ENCODE measurements around the gene TPCN2.

Gene TPCN2

DNA sequence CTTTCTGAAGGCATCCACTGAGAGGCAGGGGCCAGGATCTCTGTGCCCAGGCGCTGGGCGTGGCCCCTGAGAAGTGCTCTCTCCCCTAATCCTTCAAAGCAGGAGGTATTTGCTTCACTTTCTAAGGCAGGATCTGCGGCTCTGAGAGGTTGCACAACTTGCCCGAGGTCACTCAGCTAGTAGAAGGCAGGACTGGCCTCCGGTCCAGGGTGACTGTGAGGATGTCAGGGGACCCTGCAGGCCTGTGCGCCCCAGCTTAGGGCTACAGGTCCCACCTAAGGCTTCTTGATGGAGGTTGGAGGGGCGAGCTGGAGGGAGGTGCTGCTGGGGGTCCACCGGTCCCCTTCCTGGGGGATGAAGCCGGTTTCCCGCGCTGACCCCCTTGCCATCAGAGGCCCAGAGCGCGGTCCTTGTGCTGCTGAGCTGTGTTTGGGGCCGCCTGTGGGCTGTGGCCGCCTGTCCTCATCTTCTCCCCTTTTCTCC, 108.0 kb downstream of the TPCN2 start:
- no peaks in the 10 kb centered on the region for H3K9me3 Mint-ChIP-seq
- H3K27ac Mint-ChIP-seq = no peak overlapping the region
- H3K4me3 Mint-ChIP-seq = no peak overlapping the region
- peaks cover 10% of the 10 kb centered on the region for H3K4me1 Mint-ChIP-seq (ENCODE audit: low read depth)
- peaks cover 23% of the 10 kb centered on the region for H3K27me3 Mint-ChIP-seq
- no peak for DNase-seq
- H3K36me3 Mint-ChIP-seq (ENCODE audit: low read depth) = no peaks in the 10 kb centered on the region

DNA sequence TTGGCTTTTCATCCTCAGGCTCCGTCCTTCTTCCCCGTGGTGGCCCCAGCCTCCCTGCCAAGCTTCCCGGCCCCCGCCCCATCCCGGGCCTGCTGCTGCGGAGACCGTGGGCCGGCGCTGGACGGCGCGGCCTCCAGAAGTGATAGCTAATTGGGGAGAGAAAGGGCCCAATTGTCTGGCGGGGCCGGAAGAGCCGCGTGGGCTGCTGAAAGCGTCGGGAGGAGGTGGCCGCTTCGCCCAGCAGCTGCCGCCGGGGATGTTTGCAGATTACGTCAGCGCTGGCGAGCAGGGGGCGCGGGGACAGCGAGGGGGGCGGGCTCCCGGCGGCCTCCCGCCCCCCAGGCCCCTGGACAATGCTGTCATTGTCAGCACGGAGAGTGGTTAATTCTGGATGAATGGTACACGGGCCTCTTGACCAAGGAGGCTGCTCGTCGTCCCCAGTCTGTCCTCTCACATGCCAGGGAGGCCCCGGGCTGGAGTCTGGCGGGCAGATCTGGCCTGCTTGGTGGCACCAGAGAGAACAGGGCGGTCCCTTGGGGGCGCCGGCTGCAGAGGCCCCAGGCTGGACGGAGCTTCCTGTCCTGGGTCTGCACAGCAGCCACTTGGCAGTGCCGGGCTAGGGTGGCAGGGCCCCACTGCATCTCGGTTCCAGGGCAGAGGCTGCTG, 108.6 kb downstream of the TPCN2 start:
- Mint-ChIP-seq H3K4me3 (no peak overlapping the region), H3K36me3 (ENCODE audit: low read depth) (no peaks in the 10 kb centered on the region), H3K4me1 (ENCODE audit: low read depth) (peaks cover 10% of the 10 kb centered on the region), H3K9me3 (no peaks in the 10 kb centered on the region), H3K27me3 (peaks cover 23% of the 10 kb centered on the region), H3K27ac (no peak overlapping the region)
- DNase-seq = no peak

DNA sequence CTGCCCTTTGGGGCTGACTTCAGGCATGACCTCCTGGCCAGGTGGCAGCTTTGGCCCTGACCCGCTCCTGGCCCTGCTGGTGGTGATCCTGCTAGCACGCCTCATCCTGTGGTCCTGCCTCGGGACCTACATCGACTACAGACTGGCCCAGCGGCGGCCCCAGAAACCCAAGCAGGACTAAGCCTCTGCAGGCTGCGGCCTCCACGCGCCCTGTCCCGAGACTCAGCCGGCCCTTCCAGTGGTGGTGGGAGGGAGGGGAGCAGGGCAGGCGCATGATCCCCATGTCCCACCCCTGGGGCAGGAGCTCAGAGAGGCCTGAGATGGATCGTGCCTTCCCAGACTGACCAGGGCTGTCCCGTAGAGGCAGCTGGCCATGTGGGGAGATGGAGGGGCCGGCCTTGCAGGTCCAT, 109.1 kb downstream of the TPCN2 start:
- Mint-ChIP-seq H3K27ac (no peak overlapping the region), H3K27me3 (peaks cover 26% of the 10 kb centered on the region), H3K9me3 (peaks cover 5% of the 10 kb centered on the region), H3K4me3 (no peak overlapping the region), H3K4me1 (ENCODE audit: low read depth) (peaks cover 10% of the 10 kb centered on the region), H3K36me3 (ENCODE audit: low read depth) (no peaks in the 10 kb centered on the region)
- no peak for DNase-seq

DNA sequence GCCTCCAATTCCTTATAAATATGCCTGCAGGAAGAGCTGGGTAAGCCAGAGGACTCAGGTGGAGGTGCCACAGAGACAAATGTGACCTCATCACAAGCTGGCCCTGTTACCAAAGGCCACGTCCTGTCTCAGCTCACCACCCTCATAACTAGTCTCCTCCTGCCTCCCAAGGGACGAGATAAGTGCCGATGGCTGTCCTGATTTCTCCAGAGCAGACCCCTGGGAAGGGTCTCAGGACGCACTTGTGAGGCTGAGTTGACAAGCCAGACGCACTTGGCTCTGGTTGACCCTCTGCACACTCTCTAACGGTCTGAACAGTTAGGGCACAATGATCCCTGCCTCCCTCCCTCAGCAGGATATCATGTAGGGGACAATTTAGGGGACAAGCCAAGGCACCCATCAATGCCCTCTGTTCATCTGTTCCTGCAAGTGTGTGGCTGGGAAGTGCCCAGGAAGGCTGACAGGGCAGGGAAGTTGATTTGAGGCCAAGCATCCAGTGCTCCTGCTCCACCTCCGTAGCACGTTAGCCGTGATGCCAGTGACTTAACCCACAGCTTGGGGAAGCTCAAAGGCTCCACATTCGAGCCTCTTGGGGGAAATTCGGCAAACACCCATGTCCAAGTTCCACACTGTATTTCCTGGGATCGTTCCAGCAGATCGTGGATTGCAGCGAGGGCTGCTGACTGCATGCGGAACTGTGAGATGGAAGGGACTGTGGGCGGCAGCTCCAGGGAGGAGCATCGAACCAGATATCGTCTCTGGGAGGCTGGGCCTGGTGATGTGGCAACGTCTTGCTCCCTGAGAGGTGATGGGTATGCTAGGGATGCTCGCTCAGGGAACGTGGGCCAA, 109.8 kb downstream of the TPCN2 start:
- Mint-ChIP-seq H3K9me3 (peaks cover 10% of the 10 kb centered on the region), H3K27me3 (peaks cover 27% of the 10 kb centered on the region), H3K36me3 (ENCODE audit: low read depth) (no peaks in the 10 kb centered on the region), H3K27ac (no peak overlapping the region), H3K4me3 (no peak overlapping the region), H3K4me1 (ENCODE audit: low read depth) (peaks cover 10% of the 10 kb centered on the region)
- peak; percentile 22 for DNase-seq

DNA sequence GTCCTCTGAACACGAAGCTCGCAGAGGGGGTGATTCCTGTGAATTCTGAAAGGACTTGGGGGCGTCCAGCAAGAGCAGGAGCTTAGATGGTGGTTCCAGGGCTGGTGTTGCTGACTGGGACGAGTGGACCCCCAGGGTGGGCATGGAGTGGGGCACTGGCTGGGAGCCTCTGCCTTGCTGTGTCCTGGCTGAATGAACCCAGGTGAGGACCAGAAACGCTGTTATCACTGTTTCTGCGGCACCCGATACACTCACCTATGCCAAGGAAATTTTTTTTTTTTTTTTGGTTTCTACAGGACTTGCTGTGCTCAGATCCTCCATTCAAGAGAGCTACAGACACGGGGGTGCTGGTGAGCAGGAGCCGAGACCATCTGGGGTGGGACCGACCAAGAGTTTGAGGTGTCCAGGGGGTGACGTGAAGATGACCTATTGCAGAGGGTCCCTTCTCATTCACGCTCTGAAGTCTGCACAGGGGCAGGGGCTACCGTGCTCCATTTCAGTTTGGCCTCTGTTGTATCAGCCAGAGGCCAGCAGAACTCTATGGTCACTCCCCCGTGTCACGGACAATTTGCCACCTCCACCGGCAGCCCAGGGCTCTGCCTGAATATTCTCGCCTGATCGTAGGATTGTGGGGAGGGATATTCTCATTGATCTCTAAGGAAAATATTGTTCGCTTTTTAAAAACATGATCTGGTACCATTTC, 110.6 kb downstream of the TPCN2 start:
- Mint-ChIP-seq H3K36me3 (ENCODE audit: low read depth) (no peaks in the 10 kb centered on the region), H3K27ac (no peak overlapping the region), H3K27me3 (peaks cover 27% of the 10 kb centered on the region), H3K4me1 (ENCODE audit: low read depth) (peaks cover 10% of the 10 kb centered on the region), H3K4me3 (no peak overlapping the region), H3K9me3 (peaks cover 14% of the 10 kb centered on the region)
- DNase-seq = peak; percentile 12

DNA sequence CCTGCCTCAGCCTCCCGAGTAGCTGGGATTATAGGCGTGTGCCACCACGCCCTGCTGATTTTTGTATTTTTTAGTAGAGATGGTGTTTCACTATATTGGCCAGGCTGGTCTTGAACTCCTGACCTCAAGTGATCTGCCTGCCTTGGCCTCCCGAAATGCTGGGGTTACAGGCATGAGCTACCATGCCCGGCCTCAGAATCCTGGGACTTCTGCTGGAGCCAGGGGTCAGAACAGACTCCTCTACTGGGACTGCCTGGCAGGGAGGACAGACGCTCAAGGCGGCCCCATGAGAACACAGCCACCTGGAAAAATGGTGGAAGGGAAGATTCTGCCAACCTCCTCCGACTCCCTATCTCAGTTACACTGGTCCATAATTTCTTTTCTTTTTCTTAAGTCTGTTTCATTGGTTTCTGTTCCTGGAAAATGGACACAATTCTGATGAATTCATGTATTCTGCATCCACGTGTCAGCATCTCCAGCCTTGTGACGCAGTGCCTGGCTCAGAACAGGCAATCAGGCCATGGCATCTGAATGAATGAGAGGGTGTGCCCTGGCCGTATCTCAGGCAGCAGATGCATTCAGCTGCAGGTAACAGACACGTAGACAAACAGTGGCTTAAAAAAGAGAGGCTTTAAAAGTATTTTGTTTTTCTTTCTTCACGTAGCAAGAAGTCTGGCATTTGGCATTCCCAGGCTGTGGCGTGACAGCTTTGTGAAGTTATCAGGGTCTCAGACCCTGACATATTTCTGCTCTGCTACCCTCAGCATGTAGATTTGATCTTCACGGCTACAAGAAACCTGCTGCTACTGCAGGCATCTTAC, 111.8 kb downstream of the TPCN2 start:
- H3K4me1 Mint-ChIP-seq (ENCODE audit: low read depth) = peaks cover 13% of the 10 kb centered on the region
- no peak for DNase-seq

DNA sequence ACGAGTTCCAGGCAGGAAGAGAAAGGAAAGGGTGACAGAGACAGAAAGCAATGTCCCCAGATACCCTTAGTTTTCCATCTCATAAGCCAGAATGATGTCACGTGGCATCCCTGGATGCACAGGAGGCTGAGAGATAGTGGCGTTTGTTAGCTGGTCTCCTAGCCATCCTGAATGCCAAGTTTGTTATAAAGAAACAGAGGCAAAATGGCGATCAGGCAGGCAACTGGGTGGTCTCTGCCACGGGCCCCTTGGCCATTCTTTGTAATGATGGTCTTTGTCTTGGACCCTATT, 112.3 kb downstream of the TPCN2 start:
- Mint-ChIP-seq H3K27me3 (peaks cover 28% of the 10 kb centered on the region), H3K4me1 (ENCODE audit: low read depth) (peaks cover 12% of the 10 kb centered on the region), H3K9me3 (peaks cover 14% of the 10 kb centered on the region), H3K4me3 (no peak overlapping the region), H3K36me3 (ENCODE audit: low read depth) (no peaks in the 10 kb centered on the region), H3K27ac (no peak overlapping the region)
- no peak for DNase-seq

More for the DNA sequence above, 111.8 kb downstream of the TPCN2 start:
- H3K9me3 Mint-ChIP-seq = peaks cover 14% of the 10 kb centered on the region
- H3K27me3 Mint-ChIP-seq = peaks cover 32% of the 10 kb centered on the region
- no peak overlapping the region for H3K4me3 Mint-ChIP-seq
- no peak overlapping the region for H3K27ac Mint-ChIP-seq
- no peaks in the 10 kb centered on the region for H3K36me3 Mint-ChIP-seq (ENCODE audit: low read depth)

DNA sequence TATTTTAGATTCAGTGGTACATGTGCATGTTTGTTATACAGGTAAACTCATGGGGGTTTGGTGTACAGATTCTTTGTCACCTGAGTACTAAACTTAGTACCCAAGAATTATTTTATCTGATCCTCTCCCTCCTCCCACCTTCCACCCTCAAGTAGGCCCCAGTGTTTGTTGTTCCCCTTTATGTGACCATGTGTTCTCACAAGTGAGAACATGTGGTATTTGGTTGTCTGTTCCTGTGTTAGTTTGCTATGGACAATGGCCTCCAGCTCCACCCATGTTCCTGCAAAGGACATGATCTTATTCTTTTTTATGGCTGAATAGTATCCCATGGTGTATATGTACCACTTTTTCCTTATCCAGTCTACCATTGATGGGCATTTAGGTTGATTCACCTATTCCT, 113.8 kb downstream of the TPCN2 start:
- Mint-ChIP-seq H3K27ac (no peak overlapping the region), H3K4me1 (ENCODE audit: low read depth) (peaks cover 21% of the 10 kb centered on the region), H3K36me3 (ENCODE audit: low read depth) (no peaks in the 10 kb centered on the region), H3K27me3 (peaks cover 25% of the 10 kb centered on the region), H3K9me3 (peaks cover 14% of the 10 kb centered on the region), H3K4me3 (no peak overlapping the region)
- DNase-seq = no peak

DNA sequence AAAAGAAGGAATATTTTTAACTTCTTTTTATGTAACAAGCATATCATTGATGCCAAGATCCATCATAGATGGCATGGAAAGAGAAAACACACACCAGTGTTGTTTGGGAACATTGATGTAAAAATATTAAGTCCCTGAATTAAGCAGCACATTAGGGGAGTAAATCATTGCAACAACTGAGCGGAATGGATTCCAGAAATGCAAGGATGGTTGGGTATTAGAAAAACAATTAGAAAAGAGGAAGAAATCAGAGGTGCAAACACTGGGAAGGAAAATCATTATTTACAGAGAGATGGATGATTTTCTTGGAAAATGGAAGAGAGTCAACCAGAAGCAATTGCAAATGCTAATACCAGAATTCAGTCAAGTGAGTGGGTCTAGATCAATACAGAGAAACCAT, 115.1 kb downstream of the TPCN2 start:
- Mint-ChIP-seq H3K9me3 (peaks cover 14% of the 10 kb centered on the region), H3K27ac (no peak overlapping the region), H3K4me1 (ENCODE audit: low read depth) (peaks cover 24% of the 10 kb centered on the region), H3K36me3 (ENCODE audit: low read depth) (no peaks in the 10 kb centered on the region), H3K4me3 (no peak overlapping the region), H3K27me3 (peaks cover 18% of the 10 kb centered on the region)
- no peak for DNase-seq

DNA sequence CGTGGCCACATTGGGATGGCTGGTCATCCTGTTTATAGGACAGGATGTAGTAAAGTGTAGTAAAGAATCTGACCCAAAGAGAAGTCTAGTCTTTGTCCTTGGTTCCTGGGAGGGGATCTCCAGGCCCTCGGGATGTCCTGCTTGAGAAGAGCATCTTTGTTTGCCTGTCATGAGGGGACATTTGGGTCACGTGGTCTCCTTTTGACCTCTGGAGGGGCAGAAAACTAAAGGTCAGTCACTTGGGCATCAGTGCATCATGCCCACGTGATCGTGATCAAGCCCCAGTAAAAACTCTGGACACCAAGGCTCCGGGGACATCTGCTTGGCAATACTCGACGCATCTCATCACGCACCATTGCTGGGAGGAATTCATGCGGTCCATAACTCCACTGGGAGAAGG, 116.1 kb downstream of the TPCN2 start:
- Mint-ChIP-seq H3K27me3 (peaks cover 16% of the 10 kb centered on the region), H3K4me1 (ENCODE audit: low read depth) (peaks cover 24% of the 10 kb centered on the region), H3K4me3 (no peak overlapping the region), H3K36me3 (ENCODE audit: low read depth) (no peaks in the 10 kb centered on the region), H3K27ac (no peak overlapping the region), H3K9me3 (peaks cover 18% of the 10 kb centered on the region)
- DNase-seq = no peak

DNA sequence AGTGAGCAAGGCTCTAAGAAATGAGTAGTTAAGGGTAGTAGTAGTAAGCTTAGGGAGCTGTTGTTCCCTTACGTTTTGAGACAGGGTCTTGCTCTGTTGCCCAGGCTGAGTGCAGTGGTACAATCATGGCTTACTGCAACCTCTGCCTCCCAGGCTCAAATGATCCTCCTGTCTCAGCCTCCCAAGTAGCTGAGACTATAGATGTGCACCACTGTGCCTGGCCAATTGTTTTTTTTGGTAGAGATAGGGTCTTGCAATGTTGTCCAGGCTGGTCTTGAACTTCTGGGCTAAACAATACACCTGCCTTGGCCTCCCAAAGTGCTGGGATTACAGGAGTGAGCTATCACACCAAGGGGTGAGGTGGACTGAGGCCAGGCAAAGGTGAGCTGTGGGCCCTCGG, 117.0 kb downstream of the TPCN2 start:
- Mint-ChIP-seq H3K4me3 (no peak overlapping the region), H3K27ac (no peak overlapping the region), H3K36me3 (ENCODE audit: low read depth) (no peaks in the 10 kb centered on the region), H3K9me3 (peaks cover 18% of the 10 kb centered on the region), H3K4me1 (ENCODE audit: low read depth) (peaks cover 24% of the 10 kb centered on the region), H3K27me3 (peaks cover 16% of the 10 kb centered on the region)
- no peak for DNase-seq

DNA sequence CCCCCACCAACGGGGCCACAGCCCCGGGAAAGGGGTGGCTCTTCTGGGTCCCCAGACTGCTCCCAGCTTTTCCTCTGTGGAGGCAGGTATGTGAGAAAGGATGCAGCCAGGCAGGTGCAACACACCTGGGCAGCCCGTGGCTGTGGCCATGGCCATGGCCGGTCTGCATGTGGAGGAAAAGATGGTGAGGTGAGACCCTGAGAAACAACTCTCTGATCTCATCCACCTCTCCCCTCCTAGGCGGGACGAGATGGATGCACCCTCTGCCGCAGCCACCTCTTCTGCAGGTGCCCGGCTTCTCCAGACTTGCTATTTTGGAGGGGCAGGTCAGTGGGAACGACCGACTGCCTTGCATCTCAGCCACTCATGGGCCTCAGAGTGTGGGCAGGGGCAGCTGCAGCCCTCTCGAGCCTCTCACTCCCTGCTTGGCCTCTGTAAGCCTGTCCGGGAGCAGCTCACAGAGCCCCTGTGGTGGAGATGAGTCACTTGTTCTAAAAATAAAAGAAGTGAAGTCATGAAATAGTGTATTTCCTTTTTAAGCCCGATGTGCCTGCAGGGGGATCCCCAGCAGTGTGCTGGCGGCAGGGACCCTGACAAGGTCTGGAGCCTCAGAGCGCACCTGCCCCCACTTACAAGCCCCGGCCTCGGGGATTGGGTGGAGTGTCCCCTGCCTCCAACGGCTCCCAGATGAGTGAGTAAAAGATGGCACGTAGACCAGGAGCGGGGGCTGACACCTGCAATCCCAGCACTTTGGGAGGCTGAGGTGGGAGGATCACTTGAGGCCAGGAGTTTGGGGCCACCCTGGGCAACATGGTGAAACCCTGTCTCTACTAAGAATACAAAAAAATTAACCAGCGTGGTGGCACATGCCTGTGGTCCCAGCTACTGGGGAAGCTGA, 117.7 kb downstream of the TPCN2 start:
- peak; percentile 71 for DNase-seq
- Mint-ChIP-seq H3K27ac (peak overlapping the region; percentile 87), H3K36me3 (ENCODE audit: low read depth) (no peaks in the 10 kb centered on the region), H3K9me3 (peaks cover 18% of the 10 kb centered on the region), H3K4me3 (peak overlapping the region; percentile 56), H3K27me3 (peaks cover 16% of the 10 kb centered on the region), H3K4me1 (ENCODE audit: low read depth) (peaks cover 24% of the 10 kb centered on the region)

DNA sequence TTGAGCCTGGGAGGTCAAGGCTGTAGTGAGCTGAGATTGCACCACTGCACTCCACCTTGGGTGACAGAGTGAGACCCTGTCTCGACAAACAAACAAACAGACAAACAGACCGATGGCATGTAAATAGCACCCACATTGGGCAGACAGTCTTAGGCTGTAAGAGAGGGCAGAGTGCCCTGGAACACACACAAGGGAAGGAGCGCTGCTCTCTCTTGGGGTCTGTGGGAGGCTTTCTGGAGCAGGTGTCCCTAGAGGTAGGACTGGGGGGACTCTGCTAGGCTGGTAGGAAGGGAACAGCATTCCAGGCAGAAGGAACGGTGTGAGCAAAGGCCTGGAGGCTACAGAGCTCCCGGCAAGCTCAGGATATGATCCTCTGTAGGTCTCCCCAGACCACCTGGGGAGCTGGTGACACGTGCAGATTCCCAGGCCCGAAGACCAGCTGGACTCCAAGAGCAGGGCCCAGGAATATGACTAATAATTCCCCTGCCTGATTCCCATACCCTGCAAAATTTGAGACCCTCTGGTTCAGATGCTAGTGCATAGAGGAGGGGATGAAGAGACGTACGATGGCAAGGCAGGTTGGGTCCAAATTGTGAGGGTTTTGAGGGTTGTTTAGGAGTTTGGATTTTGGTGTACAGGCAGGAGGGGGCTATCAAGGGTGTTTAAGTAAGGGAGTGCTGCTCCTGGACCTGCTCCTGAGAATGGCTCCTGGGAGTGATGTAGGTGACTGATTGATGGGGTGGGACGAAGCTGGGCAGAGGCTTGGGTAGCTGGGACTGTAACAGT, 118.6 kb downstream of the TPCN2 start:
- DNase-seq = peak; percentile 34
- no peak overlapping the region for H3K4me3 Mint-ChIP-seq
- no peaks in the 10 kb centered on the region for H3K36me3 Mint-ChIP-seq (ENCODE audit: low read depth)
- H3K27me3 Mint-ChIP-seq = peaks cover 16% of the 10 kb centered on the region
- H3K27ac Mint-ChIP-seq = peak overlapping the region; percentile 87
- H3K4me1 Mint-ChIP-seq (ENCODE audit: low read depth) = peaks cover 24% of the 10 kb centered on the region
- peaks cover 18% of the 10 kb centered on the region for H3K9me3 Mint-ChIP-seq

All from activated T-cell treated with anti-CD3 and anti-CD28 coated beads, Interleukin-2, amount 50 U/mL, for 24 hours (primary cell).